ENCODE results near the gene GPRC5A.

DNA sequence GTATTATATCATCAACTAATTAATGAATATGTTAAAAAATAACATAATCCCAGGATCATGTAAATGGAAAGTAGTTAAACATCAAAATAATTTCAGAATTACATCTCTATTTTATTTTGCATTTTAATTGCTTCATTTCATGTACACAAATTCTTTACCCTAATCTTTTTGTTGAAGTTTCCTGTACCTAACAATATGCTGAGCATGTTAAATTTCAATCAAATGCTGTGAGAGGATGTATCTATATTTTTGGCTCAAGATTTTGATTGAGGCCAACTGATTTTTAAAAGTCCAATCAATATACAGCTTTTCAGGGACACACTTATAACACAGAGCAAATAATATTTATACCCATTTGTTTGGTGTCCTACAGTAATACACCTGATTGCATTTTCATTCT lies 54.2 kb downstream of the GPRC5A start:
- TF ChIP-seq POLR2A (IDR thresholded peaks at IDR 0.05) (no peak), EP300 (IDR thresholded peaks at IDR 0.05) (no peak)
- TF ChIP-seq, protein P1, sequence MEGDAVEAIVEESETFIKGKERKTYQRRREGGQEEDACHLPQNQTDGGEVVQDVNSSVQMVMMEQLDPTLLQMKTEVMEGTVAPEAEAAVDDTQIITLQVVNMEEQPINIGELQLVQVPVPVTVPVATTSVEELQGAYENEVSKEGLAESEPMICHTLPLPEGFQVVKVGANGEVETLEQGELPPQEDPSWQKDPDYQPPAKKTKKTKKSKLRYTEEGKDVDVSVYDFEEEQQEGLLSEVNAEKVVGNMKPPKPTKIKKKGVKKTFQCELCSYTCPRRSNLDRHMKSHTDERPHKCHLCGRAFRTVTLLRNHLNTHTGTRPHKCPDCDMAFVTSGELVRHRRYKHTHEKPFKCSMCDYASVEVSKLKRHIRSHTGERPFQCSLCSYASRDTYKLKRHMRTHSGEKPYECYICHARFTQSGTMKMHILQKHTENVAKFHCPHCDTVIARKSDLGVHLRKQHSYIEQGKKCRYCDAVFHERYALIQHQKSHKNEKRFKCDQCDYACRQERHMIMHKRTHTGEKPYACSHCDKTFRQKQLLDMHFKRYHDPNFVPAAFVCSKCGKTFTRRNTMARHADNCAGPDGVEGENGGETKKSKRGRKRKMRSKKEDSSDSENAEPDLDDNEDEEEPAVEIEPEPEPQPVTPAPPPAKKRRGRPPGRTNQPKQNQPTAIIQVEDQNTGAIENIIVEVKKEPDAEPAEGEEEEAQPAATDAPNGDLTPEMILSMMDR (IDR thresholded peaks at IDR 0.05), result no peak
